RWPE2 (cell line): ENCODE data around the gene DNAJC4.

Experiments
- ATAC-seq: fragments of 200-7000 bp; cut with Tn5 transposase; 3 replicates; pipeline ENCODE4 v1.9.1; 2021; ENCODE audit warnings: low read depth
- DNase-seq: peaks from one replicate; pipeline ENCODE4 v3.0.0-alpha.2; 2020; ENCODE audit warnings: low spot score
- H3K27ac ChIP-seq: fragments of 450-650 bp; 2 replicates; pipeline ENCODE4 v1.5.1; 2017; ENCODE audit warnings: mild to moderate bottlenecking; ENCODE audit not compliant: poor library complexity, severe bottlenecking
- H3K27me3 ChIP-seq: fragments of 250-450 bp; sonication (Bioruptor Pico); 2 replicates; pipeline ENCODE4 v1.5.1; 2021; ENCODE audit warnings: mild to moderate bottlenecking, moderate library complexity; ENCODE audit not compliant: insufficient read depth, poor library complexity, severe bottlenecking
- H3K36me3 ChIP-seq: fragments of 250-450 bp; sonication (Bioruptor Pico); 2 replicates; pipeline ENCODE4 v1.5.1; 2020; ENCODE audit warnings: low read depth, mild to moderate bottlenecking, moderate library complexity
- H3K4me1 ChIP-seq: fragments of 250-450 bp; sonication (Bioruptor Pico); 2 replicates; pipeline ENCODE4 v1.5.1; 2021; ENCODE audit warnings: mild to moderate bottlenecking, moderate library complexity; ENCODE audit not compliant: insufficient read depth, poor library complexity, severe bottlenecking
- H3K4me3 ChIP-seq: fragments of 250-450 bp; sonication (Bioruptor Pico); 2 replicates; pipeline ENCODE4 v1.5.1; 2021; ENCODE audit warnings: mild to moderate bottlenecking, moderate library complexity; ENCODE audit not compliant: severe bottlenecking
- H3K9me3 ChIP-seq: fragments of 250-450 bp; sonication (Bioruptor Pico); 2 replicates; pipeline ENCODE4 v1.5.1; 2021; ENCODE audit warnings: mild to moderate bottlenecking, moderate library complexity; ENCODE audit not compliant: severe bottlenecking
- TF ChIP-seq, protein P1 (sequence below): fragments of 450-650 bp; IDR thresholded peaks from one replicate; pipeline ENCODE4 v1.5.1; 2017; ENCODE audit warnings: mild to moderate bottlenecking, moderate library complexity; ENCODE audit not compliant: poor library complexity, severe bottlenecking

DNAJC4 gene

DNA sequence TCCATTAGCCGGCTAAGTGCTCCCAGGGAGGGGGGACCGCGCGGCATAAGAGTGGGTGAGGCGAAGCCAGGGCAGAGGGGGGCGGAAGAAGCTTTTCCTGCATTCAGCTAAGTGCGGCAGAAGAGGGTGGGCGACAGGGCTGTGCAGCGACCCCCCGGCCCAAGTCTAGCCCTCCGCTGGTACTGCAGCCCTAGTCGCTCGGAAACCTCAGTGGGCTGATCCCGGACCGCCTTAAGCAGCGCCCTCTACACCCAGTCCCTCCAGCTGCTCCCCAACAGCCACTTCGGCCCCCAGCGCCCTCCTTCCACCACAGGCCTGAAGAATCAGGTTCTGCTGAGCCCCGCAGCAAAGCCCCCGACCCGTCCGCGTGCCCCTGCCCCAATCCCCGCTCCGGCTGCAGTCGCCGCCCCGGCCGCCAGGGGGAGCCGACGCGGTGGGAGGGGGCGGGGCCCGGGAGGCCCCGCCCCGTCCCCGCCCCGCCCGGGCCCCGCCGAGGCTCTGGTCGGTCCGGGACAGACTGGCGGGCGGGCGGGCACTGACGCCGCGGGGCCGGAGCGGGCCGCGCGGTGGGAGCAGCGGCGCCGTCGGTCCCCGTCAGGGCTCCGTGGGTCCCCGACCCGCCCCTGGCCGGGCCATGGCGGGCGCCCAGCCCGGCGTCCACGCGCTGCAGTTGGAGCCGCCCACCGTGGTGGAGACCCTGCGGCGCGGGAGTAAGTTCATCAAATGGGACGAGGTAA, 20.8 kb downstream of the DNAJC4 start, which contains the start of gene PLCB3:
Gene PLCB3, plus strand, starts transcription at position 515 of the 737 bp plus-strand sequence. Its CDS starts 120 bp downstream, at position 635.
- DNase-seq, result no peak
- H3K27me3 ChIP-seq, result no peaks in the 10 kb centered on the region

DNA sequence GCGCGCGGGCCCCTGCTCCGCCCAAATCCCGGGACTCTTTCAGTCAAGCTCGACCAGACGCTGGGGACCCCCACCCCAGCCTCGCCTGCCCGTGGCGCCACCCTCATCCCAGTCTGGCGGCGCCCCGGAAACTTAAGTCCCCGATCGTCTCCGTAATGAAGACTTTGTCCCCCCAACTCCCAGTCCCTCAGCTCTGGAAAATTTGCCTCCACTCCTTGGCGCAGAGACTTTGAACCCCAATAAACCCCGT, 21.3 kb downstream of the DNAJC4 start:
- Histone ChIP-seq H3K4me3 (peak overlapping the region; percentile 89), H3K27ac (peak overlapping the region; percentile 75), H3K27me3 (no peaks in the 10 kb centered on the region), H3K36me3 (peaks cover 32% of the 10 kb centered on the region), H3K9me3 (no peaks in the 10 kb centered on the region), H3K4me1 (peaks cover 8% of the 10 kb centered on the region)
- ATAC-seq, result no peak
- TF ChIP-seq, protein P1, sequence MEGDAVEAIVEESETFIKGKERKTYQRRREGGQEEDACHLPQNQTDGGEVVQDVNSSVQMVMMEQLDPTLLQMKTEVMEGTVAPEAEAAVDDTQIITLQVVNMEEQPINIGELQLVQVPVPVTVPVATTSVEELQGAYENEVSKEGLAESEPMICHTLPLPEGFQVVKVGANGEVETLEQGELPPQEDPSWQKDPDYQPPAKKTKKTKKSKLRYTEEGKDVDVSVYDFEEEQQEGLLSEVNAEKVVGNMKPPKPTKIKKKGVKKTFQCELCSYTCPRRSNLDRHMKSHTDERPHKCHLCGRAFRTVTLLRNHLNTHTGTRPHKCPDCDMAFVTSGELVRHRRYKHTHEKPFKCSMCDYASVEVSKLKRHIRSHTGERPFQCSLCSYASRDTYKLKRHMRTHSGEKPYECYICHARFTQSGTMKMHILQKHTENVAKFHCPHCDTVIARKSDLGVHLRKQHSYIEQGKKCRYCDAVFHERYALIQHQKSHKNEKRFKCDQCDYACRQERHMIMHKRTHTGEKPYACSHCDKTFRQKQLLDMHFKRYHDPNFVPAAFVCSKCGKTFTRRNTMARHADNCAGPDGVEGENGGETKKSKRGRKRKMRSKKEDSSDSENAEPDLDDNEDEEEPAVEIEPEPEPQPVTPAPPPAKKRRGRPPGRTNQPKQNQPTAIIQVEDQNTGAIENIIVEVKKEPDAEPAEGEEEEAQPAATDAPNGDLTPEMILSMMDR, result no peak
- DNase-seq, result no peak

More for the DNA sequence above, 20.8 kb downstream of the DNAJC4 start, which contains the start of gene PLCB3:
- TF ChIP-seq, protein P1, result peak; percentile 93
- peaks cover 8% of the 10 kb centered on the region for H3K4me1 ChIP-seq
- ATAC-seq, result peak; percentile 24
- peak within 1 kb of the TSS; percentile 89 for H3K4me3 ChIP-seq
- no peaks in the 10 kb centered on the region for H3K9me3 ChIP-seq
- H3K27ac ChIP-seq, result peak within 1 kb of the TSS; percentile 75
- peaks cover 27% of the 10 kb centered on the region for H3K36me3 ChIP-seq

DNA sequence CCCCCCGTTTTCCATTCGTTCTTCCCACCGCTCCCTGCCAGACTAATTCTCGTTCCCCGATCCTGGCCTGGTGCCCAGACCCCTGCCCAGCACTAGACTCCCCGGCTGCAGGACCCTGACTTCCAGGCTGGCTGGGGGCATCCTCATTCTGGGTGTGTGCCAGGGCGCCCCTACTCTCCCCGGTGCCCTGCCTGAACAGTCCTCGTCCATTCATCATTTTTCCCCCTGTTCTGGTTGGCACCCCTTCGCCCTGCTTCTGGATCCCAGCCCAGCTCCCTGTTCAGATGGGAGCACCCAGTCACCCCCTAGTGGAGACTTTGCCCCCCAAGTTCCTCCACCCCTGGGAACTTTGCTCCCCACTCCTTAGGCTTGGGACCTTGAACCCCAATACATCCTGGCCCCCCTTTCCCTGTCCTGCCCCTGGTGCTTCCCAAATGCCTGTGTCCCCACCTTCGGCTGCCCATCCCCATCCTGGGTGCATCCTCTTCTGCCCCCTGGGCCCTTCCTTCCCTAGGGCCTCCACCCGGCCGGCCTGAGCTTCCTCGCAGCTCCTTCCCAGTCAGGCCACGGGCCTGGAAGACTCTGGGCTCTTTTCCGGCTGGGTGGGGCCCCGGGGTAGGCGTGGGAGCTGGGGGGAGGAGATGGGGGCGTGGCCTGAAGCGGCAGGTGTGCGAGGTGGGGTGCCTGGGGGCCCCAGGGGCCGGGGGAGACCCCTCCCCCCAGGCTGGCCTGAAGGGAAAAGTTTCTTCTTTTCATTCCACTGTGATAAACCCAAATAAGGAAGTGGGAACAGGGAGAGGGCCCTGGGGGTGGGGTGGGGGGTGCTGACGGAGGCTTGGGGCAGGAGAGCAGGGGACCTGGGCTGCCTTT, 21.9 kb downstream of the DNAJC4 start:
- peaks cover 37% of the 10 kb centered on the region for H3K36me3 ChIP-seq
- H3K4me3 ChIP-seq, result peak overlapping the region; percentile 89
- peak overlapping the region; percentile 75 for H3K27ac ChIP-seq
- no peaks in the 10 kb centered on the region for H3K9me3 ChIP-seq
- no peak for DNase-seq
- TF ChIP-seq, protein P1, result no peak
- peak; percentile 65 for ATAC-seq
- no peaks in the 10 kb centered on the region for H3K27me3 ChIP-seq
- peaks cover 8% of the 10 kb centered on the region for H3K4me1 ChIP-seq

DNA sequence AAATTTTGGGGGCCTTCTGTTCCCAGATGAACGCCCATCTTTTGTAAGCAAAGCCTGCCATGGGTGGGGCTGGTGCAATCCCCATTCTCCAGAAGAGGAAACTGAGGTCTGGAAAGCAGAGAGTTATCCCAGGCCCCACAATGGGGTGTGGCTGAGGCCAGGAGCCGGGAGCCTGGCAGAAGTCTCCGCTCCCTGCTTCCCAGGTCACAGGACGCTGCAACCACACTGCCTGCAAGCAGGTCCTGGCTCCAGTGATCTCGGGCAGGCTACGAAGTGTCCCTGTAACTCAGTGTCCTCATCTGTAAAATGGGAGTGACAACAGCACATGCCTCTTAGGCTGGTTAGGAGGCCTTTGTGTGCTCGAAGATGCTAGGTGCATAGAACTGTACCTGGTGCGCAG, 22.7 kb downstream of the DNAJC4 start:
- Histone ChIP-seq H3K36me3 (peaks cover 45% of the 10 kb centered on the region), H3K27me3 (no peaks in the 10 kb centered on the region), H3K9me3 (no peaks in the 10 kb centered on the region), H3K4me1 (peaks cover 8% of the 10 kb centered on the region), H3K4me3 (peak overlapping the region; percentile 89), H3K27ac (peak overlapping the region; percentile 75)
- DNase-seq (no peak), ATAC-seq (no peak)
- TF ChIP-seq, protein P1, result no peak
